Smooth muscle cell (in vitro differentiated cells): ENCODE measurements around the gene LARGE2. TPM values are rescaled to one million over a fixed set of nuclear protein-coding genes. Genes with fewer than 3 reads are reported as not detected.

Source experiments
- DNase-seq: peaks from one replicate; lab custom pipeline; 2025; ENCODE audit not compliant: unreplicated experiment; lab: John Stamatoyannopoulos, UW
- H2AFZ ChIP-seq: fragments of 200-600 bp; sonication (generic); 2 replicates; pipeline ENCODE4 v1.6.0; 2016; ENCODE audit warnings: antibody characterized with exemption, low read depth, mild to moderate bottlenecking
- H3F3A ChIP-seq: fragments of 200-600 bp; sonication (generic); 2 replicates; pipeline ENCODE4 v1.6.0; 2017; ENCODE audit warnings: antibody characterized with exemption, low read depth
- H3K27ac ChIP-seq: fragments of 200-600 bp; sonication (generic); 2 replicates; pipeline ENCODE4 v1.5.1; 2016; ENCODE audit warnings: low read depth, mild to moderate bottlenecking
- H3K27me3 ChIP-seq: fragments of 200-600 bp; sonication (generic); 2 replicates; pipeline ENCODE4 v1.6.1; 2016; ENCODE audit warnings: low read depth, mild to moderate bottlenecking
- H3K36me3 ChIP-seq: fragments of 200-600 bp; sonication (generic); 2 replicates; pipeline ENCODE4 v1.5.1; 2016; ENCODE audit warnings: low read depth
- H3K4me1 ChIP-seq: fragments of 200-600 bp; sonication (generic); 2 replicates; pipeline ENCODE4 v1.5.1; 2016; ENCODE audit warnings: low read depth
- H3K4me2 ChIP-seq: fragments of 200-600 bp; sonication (generic); 2 replicates; pipeline ENCODE4 v1.6.0; 2016; ENCODE audit warnings: mild to moderate bottlenecking
- H3K4me3 ChIP-seq: fragments of 200-600 bp; sonication (generic); 2 replicates; pipeline ENCODE4 v1.5.1; 2016; ENCODE audit warnings: mild to moderate bottlenecking
- H3K79me2 ChIP-seq: fragments of 200-600 bp; sonication (generic); 2 replicates; pipeline ENCODE4 v1.6.0; 2016; ENCODE audit warnings: low read depth, mild to moderate bottlenecking
- H3K9ac ChIP-seq: fragments of 200-600 bp; sonication (generic); 2 replicates; pipeline ENCODE4 v1.6.0; 2016; ENCODE audit warnings: low read depth
- H3K9me3 ChIP-seq: fragments of 200-600 bp; sonication (generic); replicated peaks from 2 replicates; pipeline ENCODE4 v1.5.1; 2016; ENCODE audit warnings: low read depth
- H4K20me1 ChIP-seq: fragments of 200-600 bp; sonication (generic); 2 replicates; pipeline ENCODE4 v1.6.0; 2016; ENCODE audit warnings: low read depth
- CTCF ChIP-seq: fragments of 200-600 bp; sonication (generic); IDR thresholded peaks from 2 replicates; pipeline ENCODE4 v1.5.1; 2017; ENCODE audit warnings: borderline replicate concordance, mild to moderate bottlenecking, antibody characterized with exemption; ENCODE audit not compliant: insufficient read depth, poor library complexity, severe bottlenecking
- WGBS: methylation state at CpG from one replicate; pipeline ENCODE4 v1.1.7; 2016; ENCODE audit warnings: low lambda C conversion rate; 5-methylcytosine and 5-hydroxymethylcytosine counted together
- polyA plus RNA-seq: library from polyadenylated mRNA; unstranded; fragments of >200 nt; fragmentation: Nextera tagmentation; extraction: Ambion mirVana; gene quantifications from 2 replicates; pipeline ENCODE4 v1.2.1, GENCODE V29; 2016
- total RNA-seq: library from RNA; depleted of rRNA; stranded (reverse); fragments of >200 nt; gene quantifications from 2 replicates; pipeline ENCODE4 v1.2.3, GENCODE V29; 2014

LARGE2 gene
- total and polyA plus RNA-seq, 2 experiments from 2014 or later: 0.40 to 0.46 TPM

- Histone ChIP-seq H2AFZ (no peak overlapping the region), H3K4me2 (peak overlapping the region; percentile 20), H3K79me2 (no peaks in the 10 kb centered on the region), H3K4me3 (no peak overlapping the region), H3K4me1 (peaks cover 13% of the 10 kb centered on the region), H4K20me1 (peaks cover 71% of the 10 kb centered on the region), H3K36me3 (peaks cover 4% of the 10 kb centered on the region), H3K9ac (no peak overlapping the region), H3K27ac (peak overlapping the region; percentile 56), H3K9me3 (no peaks in the 10 kb centered on the region), H3F3A (no peaks in the 10 kb centered on the region), H3K27me3 (no peaks in the 10 kb centered on the region)
- DNase-seq: no peak
- no peak for TF ChIP-seq CTCF
- 50% methylated on average over 7 of the region's 7 CpGs for WGBS
Observed at GRCh38 chr11:45879803-45880686, 42.4 kb upstream of the LARGE2 start.

- Histone ChIP-seq H3K27me3 (peaks cover 3% of the 10 kb centered on the region), H4K20me1 (peaks cover 69% of the 10 kb centered on the region), H3K4me2 (no peak overlapping the region), H2AFZ (no peak overlapping the region), H3K79me2 (no peaks in the 10 kb centered on the region), H3K4me3 (no peak overlapping the region), H3K36me3 (peaks cover 4% of the 10 kb centered on the region), H3F3A (no peaks in the 10 kb centered on the region), H3K9ac (no peak overlapping the region), H3K9me3 (no peaks in the 10 kb centered on the region), H3K4me1 (peaks cover 11% of the 10 kb centered on the region), H3K27ac (no peak overlapping the region)
- no peak for TF ChIP-seq CTCF
- no peak for DNase-seq
- 94% methylated on average over 15 of the region's 15 CpGs for WGBS
Observed at GRCh38 chr11:45880772-45881570, 41.5 kb upstream of the LARGE2 start.

- WGBS: 76% methylated on average over 6 of the region's 6 CpGs
- peaks cover 2% of the 10 kb centered on the region for H3K4me1 ChIP-seq
- no peak for TF ChIP-seq CTCF
- H3K27me3 ChIP-seq: peaks cover 12% of the 10 kb centered on the region
- no peaks in the 10 kb centered on the region for H3K79me2 ChIP-seq
- H2AFZ ChIP-seq: no peak overlapping the region
- peaks cover 4% of the 10 kb centered on the region for H3K36me3 ChIP-seq
- no peak for DNase-seq
- H3K4me3 ChIP-seq: no peak overlapping the region
- H3K27ac ChIP-seq: no peak overlapping the region
- no peak overlapping the region for H3K9ac ChIP-seq
- no peaks in the 10 kb centered on the region for H3F3A ChIP-seq
- peaks cover 63% of the 10 kb centered on the region for H4K20me1 ChIP-seq
- H3K9me3 ChIP-seq: no peaks in the 10 kb centered on the region
- no peak overlapping the region for H3K4me2 ChIP-seq
Observed at GRCh38 chr11:45881708-45882368, 40.6 kb upstream of the LARGE2 start.
